ENCODE data around the gene LUC7L3.

The LUC7L3 gene

DNA sequence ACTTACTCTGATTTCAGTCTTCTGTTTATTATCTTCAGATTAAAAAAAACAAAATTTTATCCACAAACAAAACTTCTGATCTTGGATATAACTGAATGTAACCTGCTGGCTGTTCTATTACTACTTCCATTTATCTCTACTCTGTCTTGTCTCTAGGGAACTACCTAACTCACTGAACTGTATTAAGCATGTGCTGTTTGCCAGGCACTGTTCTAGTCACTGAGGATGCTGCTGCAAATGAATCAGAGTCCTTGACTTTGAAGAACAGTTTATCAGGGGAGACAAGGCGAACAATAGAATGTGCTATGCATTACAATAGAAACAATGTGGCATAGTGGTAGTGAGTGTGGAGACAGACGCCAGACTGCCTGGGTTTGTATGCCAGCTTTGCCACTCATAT is 9.4 kb upstream of the LUC7L3 start:
- no peak for DNase-seq
- Histone ChIP-seq H3K27ac (ENCODE audit: low read length) (no peak overlapping the region), H3K36me3 (ENCODE audit: insufficient read depth, low read length) (peaks cover 8% of the 10 kb centered on the region), H3K27me3 (ENCODE audit: insufficient read depth, low read length, poor library complexity) (no peaks in the 10 kb centered on the region), H3K4me1 (ENCODE audit: insufficient read depth, low read length) (peaks cover 43% of the 10 kb centered on the region), H4K20me1 (ENCODE audit: insufficient read depth, low read length) (no peaks in the 10 kb centered on the region), H2AFZ (ENCODE audit: low read depth, low read length) (no peak overlapping the region), H3K4me2 (ENCODE audit: insufficient read depth, low read length) (no peak overlapping the region), H3K9me3 (ENCODE audit: insufficient read depth, low read length, severe bottlenecking) (no peaks in the 10 kb centered on the region), H3K4me3 (ENCODE audit: low read depth in 1 of 2, low read length in 2 of 2) (no peak overlapping the region), H3K79me2 (ENCODE audit: insufficient read depth, low read length) (peaks cover 53% of the 10 kb centered on the region), H3K9ac (ENCODE audit: low read depth, low read length) (0 out of 2 replicates have a peak overlapping the region, but pooled peaks have one; percentile 91)
- ATAC-seq (ENCODE audit: insufficient read depth, low read depth), result no peak
- TF ChIP-seq, protein P1, sequence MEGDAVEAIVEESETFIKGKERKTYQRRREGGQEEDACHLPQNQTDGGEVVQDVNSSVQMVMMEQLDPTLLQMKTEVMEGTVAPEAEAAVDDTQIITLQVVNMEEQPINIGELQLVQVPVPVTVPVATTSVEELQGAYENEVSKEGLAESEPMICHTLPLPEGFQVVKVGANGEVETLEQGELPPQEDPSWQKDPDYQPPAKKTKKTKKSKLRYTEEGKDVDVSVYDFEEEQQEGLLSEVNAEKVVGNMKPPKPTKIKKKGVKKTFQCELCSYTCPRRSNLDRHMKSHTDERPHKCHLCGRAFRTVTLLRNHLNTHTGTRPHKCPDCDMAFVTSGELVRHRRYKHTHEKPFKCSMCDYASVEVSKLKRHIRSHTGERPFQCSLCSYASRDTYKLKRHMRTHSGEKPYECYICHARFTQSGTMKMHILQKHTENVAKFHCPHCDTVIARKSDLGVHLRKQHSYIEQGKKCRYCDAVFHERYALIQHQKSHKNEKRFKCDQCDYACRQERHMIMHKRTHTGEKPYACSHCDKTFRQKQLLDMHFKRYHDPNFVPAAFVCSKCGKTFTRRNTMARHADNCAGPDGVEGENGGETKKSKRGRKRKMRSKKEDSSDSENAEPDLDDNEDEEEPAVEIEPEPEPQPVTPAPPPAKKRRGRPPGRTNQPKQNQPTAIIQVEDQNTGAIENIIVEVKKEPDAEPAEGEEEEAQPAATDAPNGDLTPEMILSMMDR (IDR thresholded peaks at IDR 0.05; ENCODE audit: borderline replicate concordance, extremely low read depth, low read length, poor library complexity, severe bottlenecking), result no peak
- no peak for TF ChIP-seq EZH2 (IDR thresholded peaks at IDR 0.05; ENCODE audit: borderline replicate concordance, low read depth, low read length, severe bottlenecking)

DNA sequence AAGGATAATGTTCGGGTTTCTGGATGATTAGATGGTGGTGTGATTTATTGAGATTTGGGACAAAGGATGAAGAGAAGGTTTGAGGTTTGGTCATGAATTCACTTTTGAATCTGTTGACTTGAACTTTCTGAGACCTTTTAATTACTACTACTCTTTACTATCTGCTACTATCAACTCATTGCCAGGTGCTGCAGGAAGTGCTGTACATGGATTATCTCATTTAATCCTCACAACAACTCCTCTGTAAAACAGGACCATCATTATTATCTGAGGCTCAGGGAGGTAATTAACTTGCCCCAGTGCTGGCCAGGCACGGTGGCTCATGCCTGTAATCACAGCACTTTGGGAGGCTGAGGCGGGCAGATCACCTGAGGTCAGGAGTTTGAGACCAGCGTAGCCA is 8.8 kb upstream of the LUC7L3 start:
- Histone ChIP-seq H4K20me1 (ENCODE audit: insufficient read depth, low read length) (no peaks in the 10 kb centered on the region), H3K9ac (ENCODE audit: low read depth, low read length) (no peak overlapping the region), H3K4me3 (ENCODE audit: low read depth in 1 of 2, low read length in 2 of 2) (no peak overlapping the region), H3K9me3 (ENCODE audit: insufficient read depth, low read length, severe bottlenecking) (no peaks in the 10 kb centered on the region), H3K27ac (ENCODE audit: low read length) (no peak overlapping the region), H3K79me2 (ENCODE audit: insufficient read depth, low read length) (peaks cover 47% of the 10 kb centered on the region), H3K4me2 (ENCODE audit: insufficient read depth, low read length) (no peak overlapping the region), H3K36me3 (ENCODE audit: insufficient read depth, low read length) (peaks cover 3% of the 10 kb centered on the region; the same call in 1 of the 2 replicates), H2AFZ (ENCODE audit: low read depth, low read length) (no peak overlapping the region), H3K27me3 (ENCODE audit: insufficient read depth, low read length, poor library complexity) (no peaks in the 10 kb centered on the region), H3K4me1 (ENCODE audit: insufficient read depth, low read length) (peaks cover 37% of the 10 kb centered on the region)
- no peak for ATAC-seq (ENCODE audit: insufficient read depth, low read depth)
- no peak for TF ChIP-seq EZH2 (IDR thresholded peaks at IDR 0.05; ENCODE audit: borderline replicate concordance, low read depth, low read length, severe bottlenecking)
- TF ChIP-seq, protein P1 (IDR thresholded peaks at IDR 0.05; ENCODE audit: borderline replicate concordance, extremely low read depth, low read length, poor library complexity, severe bottlenecking), result no peak
- DNase-seq, result no peak

DNA sequence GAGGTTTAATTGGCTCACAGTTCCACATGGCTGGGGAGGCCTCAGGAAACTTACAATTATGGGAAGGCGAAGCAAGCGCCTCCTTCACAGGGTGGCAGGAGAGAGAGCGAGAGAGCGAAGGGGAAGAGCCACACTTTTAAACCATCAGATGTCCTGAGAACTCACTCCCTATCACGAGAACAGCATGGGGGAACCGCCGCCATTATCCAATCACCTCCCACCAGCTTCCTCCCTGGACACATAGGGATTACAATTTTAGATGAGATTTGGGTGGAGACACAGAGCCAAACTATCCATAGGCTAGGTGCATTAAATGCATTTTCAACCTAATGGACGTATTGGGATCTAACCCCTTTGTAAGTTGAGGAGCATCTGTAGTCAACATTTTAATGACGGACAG is 6.8 kb upstream of the LUC7L3 start:
- H3K79me2 ChIP-seq (ENCODE audit: insufficient read depth, low read length), result peaks cover 28% of the 10 kb centered on the region
- no peaks in the 10 kb centered on the region for H4K20me1 ChIP-seq (ENCODE audit: insufficient read depth, low read length)
- ATAC-seq (ENCODE audit: insufficient read depth, low read depth), result no peak
- DNase-seq, result no peak
- H3K36me3 ChIP-seq (ENCODE audit: insufficient read depth, low read length), result no peaks in the 10 kb centered on the region
- no peak overlapping the region for H3K9ac ChIP-seq (ENCODE audit: low read depth, low read length)
- TF ChIP-seq, protein P1 (IDR thresholded peaks at IDR 0.05; ENCODE audit: borderline replicate concordance, extremely low read depth, low read length, poor library complexity, severe bottlenecking), result no peak
- TF ChIP-seq EZH2 (IDR thresholded peaks at IDR 0.05; ENCODE audit: borderline replicate concordance, low read depth, low read length, severe bottlenecking), result no peak
- no peak overlapping the region for H3K27ac ChIP-seq (ENCODE audit: low read length)
- no peak overlapping the region for H3K4me3 ChIP-seq (ENCODE audit: low read depth in 1 of 2, low read length in 2 of 2)
- H3K9me3 ChIP-seq (ENCODE audit: insufficient read depth, low read length, severe bottlenecking), result no peaks in the 10 kb centered on the region
- H3K4me2 ChIP-seq (ENCODE audit: insufficient read depth, low read length), result no peak overlapping the region
- no peak overlapping the region for H2AFZ ChIP-seq (ENCODE audit: low read depth, low read length)
- H3K4me1 ChIP-seq (ENCODE audit: insufficient read depth, low read length), result peaks cover 22% of the 10 kb centered on the region
- H3K27me3 ChIP-seq (ENCODE audit: insufficient read depth, low read length, poor library complexity), result no peaks in the 10 kb centered on the region

DNA sequence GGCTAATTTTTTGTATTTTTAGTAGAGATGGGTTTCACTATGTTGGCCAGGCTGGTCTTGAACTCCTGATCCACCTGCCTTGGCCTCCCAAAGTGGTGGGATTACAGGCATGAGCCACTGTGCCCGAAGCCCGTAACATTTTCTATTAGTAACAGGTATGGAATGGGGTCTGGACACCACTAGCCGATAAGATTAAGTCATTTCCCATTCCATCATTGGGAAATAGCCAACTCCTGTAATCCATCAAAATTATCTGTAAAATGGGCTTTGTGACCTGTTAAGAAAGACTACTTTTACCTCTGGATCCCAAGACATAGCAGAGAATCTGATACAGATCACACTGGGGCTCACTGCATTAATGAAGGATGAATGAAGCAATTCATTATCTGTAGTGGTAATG is 3.9 kb upstream of the LUC7L3 start:
- Histone ChIP-seq H3K9ac (ENCODE audit: low read depth, low read length) (no peak overlapping the region), H3K4me3 (ENCODE audit: low read depth in 1 of 2, low read length in 2 of 2) (no peak overlapping the region), H3K36me3 (ENCODE audit: insufficient read depth, low read length) (peaks cover 4% of the 10 kb centered on the region; the same call in 1 of the 2 replicates), H3K4me2 (ENCODE audit: insufficient read depth, low read length) (no peak overlapping the region), H3K9me3 (ENCODE audit: insufficient read depth, low read length, severe bottlenecking) (no peaks in the 10 kb centered on the region), H3K27me3 (ENCODE audit: insufficient read depth, low read length, poor library complexity) (no peaks in the 10 kb centered on the region), H2AFZ (ENCODE audit: low read depth, low read length) (no peak overlapping the region), H4K20me1 (ENCODE audit: insufficient read depth, low read length) (peaks cover 2% of the 10 kb centered on the region; the same call in 1 of the 2 replicates), H3K27ac (ENCODE audit: low read length) (no peak overlapping the region), H3K4me1 (ENCODE audit: insufficient read depth, low read length) (peaks cover 10% of the 10 kb centered on the region), H3K79me2 (ENCODE audit: insufficient read depth, low read length) (peaks cover 20% of the 10 kb centered on the region)
- ATAC-seq (ENCODE audit: insufficient read depth, low read depth) (no peak), DNase-seq (no peak)
- TF ChIP-seq, protein P1 (IDR thresholded peaks at IDR 0.05; ENCODE audit: borderline replicate concordance, extremely low read depth, low read length, poor library complexity, severe bottlenecking), result no peak
- TF ChIP-seq EZH2 (IDR thresholded peaks at IDR 0.05; ENCODE audit: borderline replicate concordance, low read depth, low read length, severe bottlenecking), result no peak
